ENCODE measurements around the gene BAZ2B. TPM values are rescaled to one million over a fixed set of nuclear protein-coding genes. Genes with fewer than 3 reads are reported as not detected.

BAZ2B gene
- total and polyA plus RNA-seq, 3 donors from 2014 or later, result 23.5 to 132 (median 119) TPM

DNA sequence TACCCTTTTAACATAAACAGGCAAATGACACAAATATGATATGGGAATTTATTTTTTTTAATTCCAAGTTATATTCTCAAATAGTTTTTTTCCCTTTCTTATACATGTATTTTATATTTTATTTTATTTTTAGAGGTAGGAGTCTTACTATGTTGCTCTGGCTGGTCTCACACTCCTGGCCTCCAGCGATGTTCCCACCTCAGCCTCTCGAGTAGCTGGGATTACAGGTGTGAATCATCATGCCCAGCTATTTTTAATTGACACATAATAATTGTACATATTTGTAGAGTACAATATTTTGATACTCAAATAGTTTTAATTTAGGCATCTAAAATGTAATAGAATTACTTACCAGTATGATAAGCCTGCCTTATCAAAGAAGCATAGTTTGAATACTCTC lies 12.2 kb downstream of the BAZ2B start:
- peaks cover 9% of the 10 kb centered on the region for H3K4me1 ChIP-seq
- TF ChIP-seq, protein P1, sequence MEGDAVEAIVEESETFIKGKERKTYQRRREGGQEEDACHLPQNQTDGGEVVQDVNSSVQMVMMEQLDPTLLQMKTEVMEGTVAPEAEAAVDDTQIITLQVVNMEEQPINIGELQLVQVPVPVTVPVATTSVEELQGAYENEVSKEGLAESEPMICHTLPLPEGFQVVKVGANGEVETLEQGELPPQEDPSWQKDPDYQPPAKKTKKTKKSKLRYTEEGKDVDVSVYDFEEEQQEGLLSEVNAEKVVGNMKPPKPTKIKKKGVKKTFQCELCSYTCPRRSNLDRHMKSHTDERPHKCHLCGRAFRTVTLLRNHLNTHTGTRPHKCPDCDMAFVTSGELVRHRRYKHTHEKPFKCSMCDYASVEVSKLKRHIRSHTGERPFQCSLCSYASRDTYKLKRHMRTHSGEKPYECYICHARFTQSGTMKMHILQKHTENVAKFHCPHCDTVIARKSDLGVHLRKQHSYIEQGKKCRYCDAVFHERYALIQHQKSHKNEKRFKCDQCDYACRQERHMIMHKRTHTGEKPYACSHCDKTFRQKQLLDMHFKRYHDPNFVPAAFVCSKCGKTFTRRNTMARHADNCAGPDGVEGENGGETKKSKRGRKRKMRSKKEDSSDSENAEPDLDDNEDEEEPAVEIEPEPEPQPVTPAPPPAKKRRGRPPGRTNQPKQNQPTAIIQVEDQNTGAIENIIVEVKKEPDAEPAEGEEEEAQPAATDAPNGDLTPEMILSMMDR (IDR thresholded peaks at IDR 0.05), result no peak
- TF ChIP-seq POLR2A (IDR thresholded peaks at IDR 0.05), result no peak
- H3K9me3 ChIP-seq, result no peaks in the 10 kb centered on the region
- H3K27me3 ChIP-seq, result no peaks in the 10 kb centered on the region
- 88 to 90% methylated on average over 2 of the region's 2 CpGs for WGBS, 2 donors
- no peak overlapping the region for H3K4me3 ChIP-seq
- intact Hi-C loops (cut with DNase I; ENCODE audit: low total_unique reads), result no loop called here
- H3K27ac ChIP-seq, result no peak overlapping the region
- no peaks in the 10 kb centered on the region for H3K36me3 ChIP-seq (ENCODE audit: low read depth, missing control alignments)
- DNase-seq, result no peak

DNA sequence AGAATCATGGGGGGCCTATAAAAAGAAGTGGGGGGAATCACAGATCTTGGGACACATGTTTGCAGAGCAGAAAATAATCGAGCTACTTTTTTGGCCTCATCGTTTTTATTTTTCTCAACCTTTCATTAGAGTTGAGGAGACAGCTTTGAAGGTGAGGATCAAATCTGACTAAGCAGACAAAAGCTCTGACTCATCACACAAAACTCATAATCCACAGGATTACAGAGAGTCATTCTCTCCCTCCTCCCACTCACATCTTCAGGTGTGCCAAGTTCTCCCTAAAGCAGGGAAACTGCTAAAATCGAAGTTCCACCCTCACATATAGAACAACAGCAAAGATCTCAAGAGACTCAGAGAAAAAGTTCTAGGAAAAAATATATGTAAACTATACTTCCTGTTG lies 15.6 kb downstream of the BAZ2B start:
- Histone ChIP-seq H3K9me3 (no peaks in the 10 kb centered on the region), H3K27ac (no peak overlapping the region), H3K27me3 (no peaks in the 10 kb centered on the region), H3K4me1 (peaks cover 3% of the 10 kb centered on the region), H3K36me3 (ENCODE audit: low read depth, missing control alignments) (no peaks in the 10 kb centered on the region), H3K4me3 (no peak overlapping the region)
- TF ChIP-seq, protein P1 (IDR thresholded peaks at IDR 0.05), result no peak
- no peak for TF ChIP-seq POLR2A (IDR thresholded peaks at IDR 0.05)
- DNase-seq, result no peak
- intact Hi-C loops (cut with DNase I; ENCODE audit: low total_unique reads), result no loop called here
- 78 to 79% methylated on average over 3 of the region's 3 CpGs for WGBS, 2 donors

DNA sequence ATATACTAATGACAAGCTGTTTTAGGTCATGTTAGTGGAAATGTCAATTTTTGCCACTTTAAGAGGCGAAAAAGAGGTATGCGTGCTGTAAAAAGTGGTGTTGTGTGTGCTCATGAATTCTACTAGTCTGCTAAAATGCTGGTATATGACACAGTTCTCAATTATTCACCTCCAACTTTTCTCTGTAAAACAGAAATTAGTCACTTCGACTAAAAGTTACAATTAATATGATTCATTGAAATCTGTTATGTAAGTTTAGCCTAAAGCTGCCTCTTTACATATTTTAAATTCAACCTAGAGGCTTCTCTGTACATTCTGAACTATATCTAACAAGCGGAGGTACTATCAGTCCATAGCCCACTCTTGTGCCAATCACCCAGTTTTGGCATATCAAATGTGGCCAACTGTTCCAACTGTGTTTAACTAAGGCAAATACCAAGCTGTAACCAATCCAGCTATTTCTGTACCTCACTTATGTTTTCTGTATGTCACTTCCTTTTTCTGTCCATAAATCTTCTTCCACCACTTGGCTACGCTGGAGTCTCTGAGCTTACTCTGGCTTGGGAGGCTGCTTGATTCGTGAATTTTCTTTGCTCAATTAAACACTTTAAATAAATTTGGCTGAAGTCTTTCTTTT lies 20.8 kb downstream of the BAZ2B start:
- intact Hi-C loops (cut with DNase I; ENCODE audit: low total_unique reads), result no loop called here
- H3K27me3 ChIP-seq, result no peaks in the 10 kb centered on the region
- no peaks in the 10 kb centered on the region for H3K9me3 ChIP-seq
- no peak for TF ChIP-seq POLR2A (IDR thresholded peaks at IDR 0.05)
- TF ChIP-seq, protein P1 (IDR thresholded peaks at IDR 0.05), result no peak
- DNase-seq, result no peak
- no peaks in the 10 kb centered on the region for H3K4me1 ChIP-seq
- H3K27ac ChIP-seq, result no peak overlapping the region
- H3K36me3 ChIP-seq (ENCODE audit: low read depth, missing control alignments), result no peaks in the 10 kb centered on the region
- 80 to 85% methylated on average over 6 of the region's 6 CpGs for WGBS, 2 donors
- H3K4me3 ChIP-seq, result no peak overlapping the region

DNA sequence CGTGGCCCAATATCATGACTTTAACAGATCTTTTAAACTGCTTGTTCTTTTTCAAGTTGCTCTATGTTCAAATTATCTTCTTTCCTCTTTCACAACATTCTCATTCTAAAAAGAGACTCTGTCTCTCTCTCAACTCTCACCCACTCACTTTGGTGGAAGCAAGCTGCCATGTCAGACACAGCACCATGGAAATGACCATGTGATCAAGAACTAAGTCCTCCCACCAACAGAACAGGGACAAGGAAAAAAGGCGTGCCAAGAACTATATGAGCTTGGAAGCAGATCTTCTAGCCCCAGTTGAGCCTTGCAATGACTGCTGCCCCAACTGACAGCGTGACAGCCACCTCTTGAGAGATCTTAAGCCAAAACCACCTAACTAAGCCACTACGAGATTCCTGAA lies 23.9 kb downstream of the BAZ2B start:
- Histone ChIP-seq H3K4me3 (no peak overlapping the region), H3K4me1 (no peaks in the 10 kb centered on the region), H3K36me3 (ENCODE audit: low read depth, missing control alignments) (no peaks in the 10 kb centered on the region), H3K9me3 (no peaks in the 10 kb centered on the region), H3K27ac (no peak overlapping the region), H3K27me3 (no peaks in the 10 kb centered on the region)
- DNase-seq, result no peak
- 63 to 79% methylated on average over 4 of the region's 4 CpGs for WGBS, 2 donors
- intact Hi-C loops (cut with DNase I; ENCODE audit: low total_unique reads), result no loop called here
- TF ChIP-seq POLR2A (IDR thresholded peaks at IDR 0.05), result no peak
- TF ChIP-seq, protein P1 (IDR thresholded peaks at IDR 0.05), result no peak

DNA sequence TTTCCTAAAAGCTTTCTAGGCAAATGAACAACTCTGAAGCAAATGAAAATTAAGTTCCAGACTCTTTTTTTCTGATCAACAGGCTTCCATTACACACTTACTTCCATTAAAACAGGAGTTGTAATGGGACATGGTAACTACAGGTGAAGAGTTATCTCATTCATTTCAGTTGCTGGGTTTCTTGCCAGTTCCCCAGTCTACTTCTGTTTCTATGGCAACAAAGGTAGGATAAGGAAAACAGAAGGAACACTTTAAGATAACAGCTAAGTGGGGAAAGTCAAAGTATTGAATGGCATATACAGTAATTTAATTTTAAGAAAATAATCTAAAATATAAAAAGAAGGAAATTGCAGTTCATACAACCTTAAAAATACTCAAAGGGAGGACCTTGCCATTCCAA lies 25.1 kb downstream of the BAZ2B start:
- TF ChIP-seq, protein P1 (IDR thresholded peaks at IDR 0.05), result no peak
- TF ChIP-seq POLR2A (IDR thresholded peaks at IDR 0.05), result no peak
- Histone ChIP-seq H3K4me1 (no peaks in the 10 kb centered on the region), H3K27me3 (no peaks in the 10 kb centered on the region), H3K9me3 (no peaks in the 10 kb centered on the region), H3K27ac (no peak overlapping the region), H3K36me3 (ENCODE audit: low read depth, missing control alignments) (no peaks in the 10 kb centered on the region), H3K4me3 (no peak overlapping the region)
- intact Hi-C loops (cut with DNase I; ENCODE audit: low total_unique reads), result no loop called here
- DNase-seq, result no peak

All from testis (tissue), 3 donors.